ENCODE data around the gene CSF1.
"Not testable (repeated sequence)": the region's sequence is repeated elsewhere in the genome, so short reads cannot be mapped to it uniquely, and the experiment has no call there.

Gene CSF1

GRCh38 chr1:109919303-109919702 lies 8.7 kb downstream of the CSF1 start:
- DNase-seq (ENCODE audit: low read depth), result no peak

- not testable (repeated sequence) for DNase-seq (ENCODE audit: low read depth)
Observed at GRCh38 chr1:109920391-109920790, 9.7 kb downstream of the CSF1 start.

- no peak for DNase-seq (ENCODE audit: low read depth)
Observed at GRCh38 chr1:109922326-109922725, 11.7 kb downstream of the CSF1 start.

- no peak for DNase-seq (ENCODE audit: low read depth)
Observed at GRCh38 chr1:109923131-109923945, 12.7 kb downstream of the CSF1 start.

- no peak for DNase-seq (ENCODE audit: low read depth)
Observed at GRCh38 chr1:109923946-109924275, 13.3 kb downstream of the CSF1 start.

GRCh38 chr1:109924316-109924715 lies 13.7 kb downstream of the CSF1 start:
- no peak for DNase-seq (ENCODE audit: low read depth)

- no peak for DNase-seq (ENCODE audit: low read depth)
Observed at GRCh38 chr1:109925159-109925990, 14.7 kb downstream of the CSF1 start.

- no peak for DNase-seq (ENCODE audit: low read depth)
Observed at GRCh38 chr1:109926662-109927300, 16.1 kb downstream of the CSF1 start.

- DNase-seq (ENCODE audit: low read depth), result no peak
Observed at GRCh38 chr1:109927356-109927755, 16.7 kb downstream of the CSF1 start.

GRCh38 chr1:109927911-109928321 lies 17.3 kb downstream of the CSF1 start:
- DNase-seq (ENCODE audit: low read depth), result no peak

GRCh38 chr1:109928591-109929111 lies 18.0 kb downstream of the CSF1 start:
- no peak for DNase-seq (ENCODE audit: low read depth)

- no peak for DNase-seq (ENCODE audit: low read depth)
Observed at GRCh38 chr1:109929170-109929569, 18.5 kb downstream of the CSF1 start.

- DNase-seq (ENCODE audit: low read depth), result no peak
Observed at GRCh38 chr1:109929588-109930251, 19.1 kb downstream of the CSF1 start.

GRCh38 chr1:109930252-109930993 lies 19.8 kb downstream of the CSF1 start:
- no peak for DNase-seq (ENCODE audit: low read depth)

- no peak for DNase-seq (ENCODE audit: low read depth)
Observed at GRCh38 chr1:109931189-109931731, 20.6 kb downstream of the CSF1 start.

GRCh38 chr1:109931911-109932636 lies 21.4 kb downstream of the CSF1 start:
- DNase-seq (ENCODE audit: low read depth), result no peak

- no peak for DNase-seq (ENCODE audit: low read depth)
Observed at GRCh38 chr1:109932679-109933078, 22.0 kb downstream of the CSF1 start.

- no peak for DNase-seq (ENCODE audit: low read depth)
Observed at GRCh38 chr1:109933856-109934711, 23.4 kb downstream of the CSF1 start.

GRCh38 chr1:109935451-109935900 lies 24.8 kb downstream of the CSF1 start:
- DNase-seq (ENCODE audit: low read depth), result no peak

All from T follicular helper cell (primary cell).